GM19099 (cell line): ENCODE data around the gene FMNL3.

Source experiments
- POLR2A ChIP-seq: IDR thresholded peaks from 3 replicates; pipeline ENCODE4 v1.6.1; 2011; ENCODE audit warnings: low read depth; ENCODE audit not compliant: insufficient read length; ENCODE audit errors: extremely low read depth

Gene FMNL3

DNA sequence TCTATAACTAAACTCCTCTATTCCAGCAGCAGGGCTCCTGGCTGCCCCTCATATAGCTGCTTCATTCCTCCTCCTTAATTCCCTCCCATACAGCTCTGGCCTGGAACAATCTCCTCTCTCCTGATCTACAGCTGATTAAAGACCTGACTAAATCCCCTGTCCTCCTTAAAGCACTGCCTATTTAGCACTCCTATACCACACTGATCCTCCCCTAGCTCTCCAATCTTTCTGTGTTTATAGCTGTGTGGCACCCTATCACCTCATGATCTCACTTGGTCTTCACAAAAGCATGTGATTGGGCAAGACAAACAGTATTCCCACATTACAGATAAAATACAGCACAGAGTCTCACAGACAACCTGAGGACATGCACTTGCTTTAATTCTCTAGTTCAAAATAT is 17.4 kb downstream of the FMNL3 start:
- no peak for TF ChIP-seq POLR2A

DNA sequence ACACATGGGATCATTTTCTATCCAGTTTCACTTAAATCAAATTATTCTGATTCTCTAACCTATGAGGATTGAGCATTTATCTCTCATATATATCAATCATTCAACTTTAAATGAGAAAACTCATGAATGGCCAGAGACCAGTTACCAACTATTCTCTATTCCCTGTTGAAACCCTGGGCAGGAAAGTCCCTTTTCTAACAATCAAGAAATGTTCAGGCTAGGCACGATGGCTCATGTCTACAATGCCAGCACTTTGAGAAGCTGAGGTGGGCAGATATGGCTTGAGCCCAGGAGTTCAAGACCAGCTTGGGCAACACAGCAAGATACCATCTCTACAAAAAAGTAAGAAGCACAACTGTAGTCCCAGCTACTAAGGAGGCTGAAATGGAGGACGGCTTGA is 18.0 kb downstream of the FMNL3 start:
- TF ChIP-seq POLR2A, result no peak

GRCh38 chr12:49687941-49688340 is 19.3 kb downstream of the FMNL3 start:
- TF ChIP-seq POLR2A, result no peak

DNA sequence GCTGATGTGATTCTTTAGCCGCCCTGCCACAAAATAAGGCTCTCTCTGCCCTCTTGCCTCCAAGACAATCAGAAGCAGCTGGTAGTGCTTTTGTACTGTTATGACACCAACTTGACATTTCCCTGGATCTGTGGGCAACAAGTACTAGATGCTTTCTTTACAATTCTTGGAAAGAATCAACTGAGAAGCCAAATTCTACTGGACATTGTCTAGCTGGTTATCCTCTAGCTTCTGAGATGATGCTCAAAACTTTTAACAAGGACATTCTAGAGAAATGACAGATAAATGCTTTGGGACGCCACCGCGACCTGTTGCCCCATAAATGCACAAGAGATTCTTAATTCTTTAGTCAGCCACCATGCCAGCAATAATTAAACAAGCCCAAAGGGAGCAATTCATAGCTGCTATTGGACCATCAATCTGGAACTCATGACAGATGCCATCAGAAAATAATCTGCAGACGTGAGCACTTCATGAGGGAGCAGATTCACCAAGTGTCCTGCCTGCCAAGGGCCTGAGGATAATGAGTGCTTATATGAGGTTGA is 22.8 kb downstream of the FMNL3 start:
- TF ChIP-seq POLR2A, result no peak

- TF ChIP-seq POLR2A, result no peak
Measured at GRCh38 chr12:49683599-49684309, 23.5 kb downstream of the FMNL3 start.

- TF ChIP-seq POLR2A, result no peak
Measured at GRCh38 chr12:49680075-49680474, 27.1 kb downstream of the FMNL3 start.

DNA sequence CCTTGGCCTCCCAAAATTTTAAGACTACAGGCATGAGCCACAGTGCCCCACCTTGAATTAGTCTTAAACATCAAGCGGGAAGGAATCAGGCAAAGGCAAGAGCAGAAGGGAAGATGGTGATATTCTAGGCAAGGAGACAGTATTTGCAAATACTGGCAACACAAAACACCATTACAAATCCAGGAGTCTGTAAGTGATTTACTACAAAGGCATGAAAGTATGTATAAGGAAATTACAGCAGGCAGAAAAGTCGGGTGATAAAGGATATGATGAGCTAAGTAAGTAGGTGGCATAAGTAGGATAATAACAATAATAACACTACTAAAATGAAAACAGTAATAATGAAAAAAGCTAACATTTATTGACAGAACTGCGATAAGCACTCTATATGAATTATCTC is 28.5 kb downstream of the FMNL3 start:
- no peak for TF ChIP-seq POLR2A

- TF ChIP-seq POLR2A, result no peak
Measured at GRCh38 chr12:49675137-49675536, 32.1 kb downstream of the FMNL3 start.

GRCh38 chr12:49674318-49674981 is 32.8 kb downstream of the FMNL3 start:
- TF ChIP-seq POLR2A, result no peak

DNA sequence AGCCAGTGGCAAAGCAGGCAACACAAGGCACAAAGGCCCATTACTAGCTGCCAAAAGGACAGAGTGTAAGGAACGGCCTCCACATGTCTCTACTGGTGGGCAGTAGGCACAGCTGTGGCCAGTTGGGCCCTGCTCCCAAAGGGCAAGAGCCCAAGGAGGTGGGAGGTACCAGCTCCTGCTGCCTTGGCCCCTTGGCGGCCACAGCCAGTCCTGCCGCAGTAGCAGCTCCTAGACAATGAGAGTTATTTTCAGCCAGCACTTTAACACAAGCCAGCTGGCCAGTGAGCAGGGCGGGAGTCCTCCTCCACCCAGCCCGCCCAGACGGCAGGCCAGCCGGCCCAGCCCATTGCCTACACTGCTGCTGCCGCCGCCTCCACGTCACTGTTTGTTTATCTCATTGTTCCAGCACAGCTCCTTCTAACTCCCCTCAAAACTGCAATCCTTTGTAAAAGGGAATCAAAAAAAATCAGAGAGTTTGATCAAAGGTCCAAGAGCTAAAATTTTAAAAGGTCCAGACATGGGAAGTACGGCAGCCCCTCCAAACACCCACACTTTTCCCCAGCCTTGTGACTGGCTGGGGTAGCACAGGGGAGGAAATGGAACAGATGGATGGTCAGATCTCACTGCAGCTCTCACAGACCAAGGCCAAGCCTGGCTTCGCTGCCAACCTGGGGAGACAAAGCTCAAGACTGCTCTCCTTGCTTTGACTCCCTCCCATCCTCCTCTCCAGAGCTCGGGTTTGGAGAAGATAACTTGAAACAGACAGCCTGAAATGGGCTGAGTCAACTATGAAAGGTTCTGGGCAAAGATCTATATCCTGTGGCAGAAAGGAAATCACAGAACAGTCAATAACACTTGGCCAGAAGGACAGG is 33.5 kb downstream of the FMNL3 start:
- TF ChIP-seq POLR2A, result no peak

- TF ChIP-seq POLR2A, result no peak
Measured at GRCh38 chr12:49672301-49673217, 34.6 kb downstream of the FMNL3 start.

GRCh38 chr12:49671031-49671765 is 36.0 kb downstream of the FMNL3 start:
- TF ChIP-seq POLR2A, result no peak

DNA sequence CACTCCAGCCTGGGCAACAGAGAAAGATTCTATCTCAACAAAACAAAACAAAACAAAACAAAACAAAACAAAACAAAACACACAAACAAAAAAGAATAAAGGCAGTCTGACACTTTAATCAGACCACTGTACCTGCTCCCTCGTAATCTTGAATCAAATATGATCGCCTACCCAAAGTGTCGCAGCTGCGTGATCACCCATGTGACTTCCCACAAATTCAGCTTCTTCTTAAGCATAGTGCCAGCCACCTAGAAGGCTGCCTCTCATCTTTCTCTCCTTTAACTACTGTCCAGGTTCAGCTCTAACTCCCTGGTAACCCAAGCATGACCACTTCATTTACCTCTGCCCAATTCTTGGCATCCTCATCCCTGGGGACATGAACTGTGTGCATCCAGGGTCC is 37.4 kb downstream of the FMNL3 start:
- TF ChIP-seq POLR2A, result no peak
